Upper lobe of right lung (tissue), 1 donor: ENCODE data around the gene MTNR1B. TPM values are rescaled to one million over a fixed set of nuclear protein-coding genes. Genes with fewer than 3 reads are reported as not detected.
A peak's percentile ranks its signal among the peaks of the same experiment; 100 is the strongest.

Source experiments
- ATAC-seq: fragments of 200-7000 bp; cut with Tn5 transposase; one replicate; pipeline ENCODE4 v1.9.1; 2020; ENCODE audit warnings: mild to moderate bottlenecking, moderate library complexity
- DNase-seq: peaks from one replicate; pipeline ENCODE4 v3.0.0-alpha.2; 2020
- H3K27ac ChIP-seq: fragments of 200-600 bp; one replicate; pipeline ENCODE4 v1.8.0; 2022
- H3K27me3 ChIP-seq: fragments of 200-600 bp; one replicate; pipeline ENCODE4 v1.8.0; 2022; ENCODE audit warnings: mild to moderate bottlenecking
- H3K36me3 ChIP-seq: fragments of 200-600 bp; one replicate; pipeline ENCODE4 v1.8.0; 2022
- H3K4me1 ChIP-seq: fragments of 200-600 bp; one replicate; pipeline ENCODE4 v1.8.0; 2022
- H3K4me3 ChIP-seq: fragments of 200-600 bp; one replicate; pipeline ENCODE4 v1.8.0; 2022; ENCODE audit warnings: mild to moderate bottlenecking
- H3K9me3 ChIP-seq: fragments of 200-600 bp; one replicate; pipeline ENCODE4 v1.8.0; 2022
- intact Hi-C: fragments of 100-400 bp; cut with DNase I; formaldehyde crosslinking; loops from one replicate; pipeline ENCODE4 v1.11.0; 2022
- total RNA-seq: library from RNA; stranded (reverse); fragmentation: NEBNext Ultra II Directional; extraction: Animal tissue kit (Norgen Biotek cat#: 25700); gene quantifications from one replicate; pipeline ENCODE4 v1.2.1, GENCODE V29; 2021
- TF ChIP-seq, protein P1 (sequence below): fragments of 200-600 bp; IDR thresholded peaks from one replicate; pipeline ENCODE4 v1.8.0; 2022; ENCODE audit warnings: antibody characterized with exemption
- donor health status: DM: no; HTN: yes; CAD: no; lungs with severe emphysema.

Gene MTNR1B
- total RNA-seq, 1 donor from 2014 or later, result not detected

DNA sequence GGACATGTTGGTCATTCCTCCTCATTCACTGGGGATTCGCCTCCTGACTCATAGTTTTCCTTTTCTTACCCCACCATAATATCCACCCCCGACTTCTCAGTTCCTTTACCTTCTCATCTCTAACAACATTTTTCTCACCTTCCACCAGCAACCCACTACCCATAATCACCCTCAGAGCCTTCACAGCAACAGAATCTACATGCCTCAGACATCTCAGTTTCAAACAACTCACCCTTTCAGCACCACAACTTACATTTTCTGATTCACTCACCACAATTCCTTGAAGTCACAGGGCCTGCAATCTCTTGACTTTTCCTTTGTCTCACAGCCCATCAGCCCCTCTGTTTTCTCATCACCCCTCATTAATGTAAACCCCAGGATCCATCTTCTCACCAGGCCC is 2.3 kb upstream of the MTNR1B start:
- H3K36me3 ChIP-seq, result no peaks in the 10 kb centered on the region
- peaks cover 15% of the 10 kb centered on the region for H3K27me3 ChIP-seq
- no peaks in the 10 kb centered on the region for H3K9me3 ChIP-seq
- H3K4me3 ChIP-seq, result no peak overlapping the region
- ATAC-seq, result no peak
- TF ChIP-seq, protein P1, sequence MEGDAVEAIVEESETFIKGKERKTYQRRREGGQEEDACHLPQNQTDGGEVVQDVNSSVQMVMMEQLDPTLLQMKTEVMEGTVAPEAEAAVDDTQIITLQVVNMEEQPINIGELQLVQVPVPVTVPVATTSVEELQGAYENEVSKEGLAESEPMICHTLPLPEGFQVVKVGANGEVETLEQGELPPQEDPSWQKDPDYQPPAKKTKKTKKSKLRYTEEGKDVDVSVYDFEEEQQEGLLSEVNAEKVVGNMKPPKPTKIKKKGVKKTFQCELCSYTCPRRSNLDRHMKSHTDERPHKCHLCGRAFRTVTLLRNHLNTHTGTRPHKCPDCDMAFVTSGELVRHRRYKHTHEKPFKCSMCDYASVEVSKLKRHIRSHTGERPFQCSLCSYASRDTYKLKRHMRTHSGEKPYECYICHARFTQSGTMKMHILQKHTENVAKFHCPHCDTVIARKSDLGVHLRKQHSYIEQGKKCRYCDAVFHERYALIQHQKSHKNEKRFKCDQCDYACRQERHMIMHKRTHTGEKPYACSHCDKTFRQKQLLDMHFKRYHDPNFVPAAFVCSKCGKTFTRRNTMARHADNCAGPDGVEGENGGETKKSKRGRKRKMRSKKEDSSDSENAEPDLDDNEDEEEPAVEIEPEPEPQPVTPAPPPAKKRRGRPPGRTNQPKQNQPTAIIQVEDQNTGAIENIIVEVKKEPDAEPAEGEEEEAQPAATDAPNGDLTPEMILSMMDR, result no peak
- no peaks in the 10 kb centered on the region for H3K4me1 ChIP-seq
- intact Hi-C loops, result no loop called here
- H3K27ac ChIP-seq, result no peak overlapping the region
- no peak for DNase-seq

DNA sequence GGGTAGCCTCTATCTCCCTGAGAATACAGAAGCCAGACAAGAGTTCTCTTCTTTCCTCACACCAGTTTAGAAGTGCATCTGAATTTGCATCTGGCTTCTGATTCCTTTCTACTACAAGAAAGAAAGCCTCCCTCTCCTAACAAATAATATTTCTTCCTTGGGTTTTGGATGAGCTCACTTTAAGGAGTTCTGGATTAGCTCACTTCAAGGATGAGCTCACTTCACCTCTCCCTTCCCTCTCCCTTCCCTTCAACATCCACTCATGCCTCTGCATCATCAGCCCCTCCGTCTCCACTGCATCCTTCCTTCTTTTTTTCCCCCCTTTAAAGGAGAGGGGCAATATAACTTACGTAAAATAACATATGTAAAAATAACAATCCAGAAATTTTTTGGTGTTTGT is 1.6 kb upstream of the MTNR1B start:
- Histone ChIP-seq H3K4me3 (no peak overlapping the region), H3K27ac (no peak overlapping the region), H3K36me3 (no peaks in the 10 kb centered on the region), H3K27me3 (peaks cover 15% of the 10 kb centered on the region), H3K4me1 (no peaks in the 10 kb centered on the region), H3K9me3 (no peaks in the 10 kb centered on the region)
- DNase-seq (no peak), ATAC-seq (no peak)
- intact Hi-C loops, result no loop called here
- TF ChIP-seq, protein P1, result no peak

DNA sequence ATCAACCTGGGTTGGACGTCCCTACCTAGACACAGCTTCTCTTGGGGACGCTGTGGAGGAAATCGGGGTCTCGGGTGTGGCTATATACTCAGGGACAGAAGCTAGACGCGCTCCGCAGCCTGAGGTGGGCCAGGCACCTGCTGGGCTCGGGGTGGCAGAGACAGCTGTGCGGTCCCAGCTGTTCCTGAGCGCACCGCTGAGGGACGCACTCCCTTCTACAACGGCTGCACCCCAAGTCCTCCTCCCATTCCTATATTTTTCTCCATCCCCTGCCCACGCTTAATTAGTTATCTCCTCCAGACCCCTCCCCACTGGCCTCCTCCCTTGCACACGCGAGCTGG is 188 bp upstream of the MTNR1B start:
- no peak overlapping the region for H3K4me3 ChIP-seq
- H3K9me3 ChIP-seq, result no peaks in the 10 kb centered on the region
- ATAC-seq, result peak; percentile 6
- H3K4me1 ChIP-seq, result no peaks in the 10 kb centered on the region
- H3K36me3 ChIP-seq, result no peaks in the 10 kb centered on the region
- intact Hi-C loops, result no loop called here
- TF ChIP-seq, protein P1, result no peak
- peaks cover 15% of the 10 kb centered on the region for H3K27me3 ChIP-seq
- H3K27ac ChIP-seq, result no peak overlapping the region
- DNase-seq, result no peak

- no peaks in the 10 kb centered on the region for H3K4me1 ChIP-seq
- ATAC-seq (no peak), DNase-seq (no peak)
- H3K9me3 ChIP-seq, result no peaks in the 10 kb centered on the region
- peaks cover 15% of the 10 kb centered on the region for H3K27me3 ChIP-seq
- TF ChIP-seq, protein P1, result no peak
- intact Hi-C loops, result no loop called here
- no peak overlapping the region for H3K4me3 ChIP-seq
- H3K27ac ChIP-seq, result no peak overlapping the region
- H3K36me3 ChIP-seq, result no peaks in the 10 kb centered on the region
These were observed 2.8 kb downstream of the MTNR1B start for GRCh38 chr11:92972248-92972647.

- DNase-seq (no peak), ATAC-seq (no peak)
- no peak overlapping the region for H3K27ac ChIP-seq
- intact Hi-C loops, result no loop called here
- TF ChIP-seq, protein P1, result no peak
- H3K9me3 ChIP-seq, result no peaks in the 10 kb centered on the region
- no peak overlapping the region for H3K4me3 ChIP-seq
- peaks cover under 1% of the 10 kb centered on the region for H3K27me3 ChIP-seq
- no peaks in the 10 kb centered on the region for H3K36me3 ChIP-seq
- no peaks in the 10 kb centered on the region for H3K4me1 ChIP-seq
These were observed 5.8 kb downstream of the MTNR1B start for GRCh38 chr11:92975285-92975684.

GRCh38 chr11:92976681-92977080 is 7.2 kb downstream of the MTNR1B start:
- Histone ChIP-seq H3K4me1 (no peaks in the 10 kb centered on the region), H3K4me3 (no peak overlapping the region), H3K9me3 (no peaks in the 10 kb centered on the region), H3K27ac (no peak overlapping the region), H3K27me3 (no peaks in the 10 kb centered on the region), H3K36me3 (no peaks in the 10 kb centered on the region)
- intact Hi-C loops, result no loop called here
- DNase-seq (no peak), ATAC-seq (no peak)
- TF ChIP-seq, protein P1, result no peak
